NK-92 (cell line): ENCODE results near the gene ANKRD16.

Experiments
- DNase-seq: peaks from one replicate; lab custom pipeline; 2025; ENCODE audit not compliant: unreplicated experiment; lab: John Stamatoyannopoulos, UW

ANKRD16 gene

DNA sequence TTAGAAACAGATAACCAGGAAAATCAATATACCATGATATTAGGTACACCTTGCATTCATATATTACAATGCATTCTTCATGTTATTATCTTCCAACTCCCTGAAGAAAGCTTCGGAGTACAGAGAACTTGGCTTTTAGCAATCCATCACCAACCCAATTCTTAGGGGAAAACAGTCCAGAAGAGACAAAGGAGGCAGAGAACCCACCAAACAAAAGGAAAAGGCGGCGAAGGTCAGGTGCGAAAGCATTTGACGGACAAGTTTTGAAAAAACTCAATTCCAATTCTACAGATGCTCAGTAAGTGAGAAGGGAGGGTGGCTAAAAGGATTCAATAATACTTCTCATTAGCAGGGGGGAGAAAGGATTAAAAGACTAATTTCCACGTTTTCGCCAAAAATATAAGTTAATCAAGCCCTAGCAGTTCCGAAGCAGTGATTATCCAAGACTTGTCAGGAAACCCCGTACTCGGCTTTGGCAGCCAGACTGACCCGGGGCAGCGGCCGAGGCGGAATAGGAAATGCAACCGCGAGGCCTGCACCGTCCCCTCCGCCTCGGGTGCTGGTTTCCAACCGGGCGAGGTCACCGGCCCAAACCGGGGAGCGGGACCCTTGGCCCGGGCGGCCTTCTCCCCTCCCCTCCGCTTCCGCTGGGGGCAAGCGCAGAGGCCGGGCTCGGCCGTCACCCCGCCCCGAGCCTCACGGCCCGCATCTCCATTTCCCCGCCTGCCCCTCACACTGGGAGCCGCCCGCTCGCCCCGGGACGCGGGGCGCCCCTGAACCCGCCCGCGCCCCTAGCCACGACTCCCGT, 77.2 kb downstream of the ANKRD16 start:
- DNase-seq = no peak
